HPDE6-E6E7 (cell line): ENCODE results near the gene KLF4.

Source experiments
- DNase-seq: peaks from one replicate; pipeline ENCODE4 v3.0.0; 2011; ENCODE audit warnings: missing footprints; ENCODE audit errors: extremely low spot score

KLF4 gene

GRCh38 chr9:107487521-107488374 is 1.8 kb downstream of the KLF4 start:
- DNase-seq, result no peak

GRCh38 chr9:107486674-107487520 is 2.7 kb downstream of the KLF4 start:
- DNase-seq, result no peak

- no peak for DNase-seq
These were observed 4.0 kb downstream of the KLF4 start for GRCh38 chr9:107485458-107486043.

- no peak for DNase-seq
These were observed 5.3 kb downstream of the KLF4 start for GRCh38 chr9:107484117-107484723.

- DNase-seq, result no peak
These were observed 5.9 kb downstream of the KLF4 start for GRCh38 chr9:107483666-107484065.

- no peak for DNase-seq
These were observed 8.5 kb downstream of the KLF4 start for GRCh38 chr9:107481035-107481434.

GRCh38 chr9:107480386-107480789 is 9.2 kb downstream of the KLF4 start:
- DNase-seq, result peak; percentile 72

GRCh38 chr9:107478805-107479204 is 10.8 kb downstream of the KLF4 start:
- DNase-seq, result no peak

GRCh38 chr9:107474124-107474523 is 15.4 kb downstream of the KLF4 start:
- DNase-seq, result no peak

- no peak for DNase-seq
These were observed 16.8 kb downstream of the KLF4 start for GRCh38 chr9:107472581-107473340.

GRCh38 chr9:107471552-107471951 is 18.0 kb downstream of the KLF4 start:
- no peak for DNase-seq

GRCh38 chr9:107467416-107467815 is 22.2 kb downstream of the KLF4 start:
- DNase-seq, result no peak

GRCh38 chr9:107466826-107467225 is 22.7 kb downstream of the KLF4 start:
- no peak for DNase-seq

- peak; percentile 59 for DNase-seq
These were observed 23.8 kb downstream of the KLF4 start for GRCh38 chr9:107465467-107466451.

GRCh38 chr9:107464516-107464915 is 25.1 kb downstream of the KLF4 start:
- DNase-seq, result no peak

- no peak for DNase-seq
These were observed 26.9 kb downstream of the KLF4 start for GRCh38 chr9:107462691-107463090.

- no peak for DNase-seq
These were observed 29.2 kb downstream of the KLF4 start for GRCh38 chr9:107460153-107461023.

GRCh38 chr9:107455425-107456135 is 34.0 kb downstream of the KLF4 start:
- DNase-seq, result no peak
